HL-60 (cell line): ENCODE data around the gene MAFG.
"Not testable (repeated sequence)": the region's sequence is repeated elsewhere in the genome, so short reads cannot be mapped to it uniquely, and the experiment has no call there.

Source experiments
- DNase-seq, 2 experiments: peaks; one replicate each; pipeline ENCODE4 v3.0.0-alpha.2; 2010 to 2020; ENCODE audit warnings: low read depth in 1 of 2, low spot score in 1 of 2
- H3K27ac ChIP-seq: fragments of 250-450 bp; sonication (Bioruptor Pico); replicated peaks from 2 replicates; pipeline ENCODE4 v1.5.1; 2020; ENCODE audit warnings: mild to moderate bottlenecking, moderate library complexity
- H3K27me3 ChIP-seq: fragments of 250-450 bp; sonication (Bioruptor Pico); 2 replicates; pipeline ENCODE4 v1.5.1; 2021; ENCODE audit warnings: mild to moderate bottlenecking, moderate library complexity; ENCODE audit not compliant: insufficient read depth, poor library complexity, severe bottlenecking
- H3K4me3 ChIP-seq: replicated peaks from 2 replicates; pipeline ENCODE4 v1.5.1; 2011; ENCODE audit warnings: mild to moderate bottlenecking, control low read depth, low read length; ENCODE audit not compliant: insufficient read depth
- GABPA ChIP-seq: IDR thresholded peaks from 2 replicates; pipeline ENCODE4 v1.6.1; 2012; ENCODE audit warnings: low read depth
- POLR2AphosphoS5 ChIP-seq: IDR thresholded peaks from 2 replicates; pipeline ENCODE4 v1.6.1; 2012; ENCODE audit warnings: low read depth
- REST ChIP-seq: IDR thresholded peaks from 2 replicates; pipeline ENCODE4 v1.6.1; 2012; ENCODE audit warnings: low read depth; ENCODE audit not compliant: insufficient replicate concordance
- SPI1 ChIP-seq: IDR thresholded peaks from 2 replicates; pipeline ENCODE4 v1.6.1; 2012; ENCODE audit warnings: low read depth, mild to moderate bottlenecking, borderline replicate concordance
- TF ChIP-seq, protein P1 (sequence below): IDR thresholded peaks from one replicate; pipeline ENCODE4 v1.5.1; 2011; ENCODE audit warnings: low read length, control low read depth, inconsistent platforms; ENCODE audit not compliant: insufficient read depth

The MAFG gene

GRCh38 chr17:81921537-81921862 is 6.0 kb downstream of the MAFG start:
- no peak for DNase-seq
- TF ChIP-seq, protein P1, sequence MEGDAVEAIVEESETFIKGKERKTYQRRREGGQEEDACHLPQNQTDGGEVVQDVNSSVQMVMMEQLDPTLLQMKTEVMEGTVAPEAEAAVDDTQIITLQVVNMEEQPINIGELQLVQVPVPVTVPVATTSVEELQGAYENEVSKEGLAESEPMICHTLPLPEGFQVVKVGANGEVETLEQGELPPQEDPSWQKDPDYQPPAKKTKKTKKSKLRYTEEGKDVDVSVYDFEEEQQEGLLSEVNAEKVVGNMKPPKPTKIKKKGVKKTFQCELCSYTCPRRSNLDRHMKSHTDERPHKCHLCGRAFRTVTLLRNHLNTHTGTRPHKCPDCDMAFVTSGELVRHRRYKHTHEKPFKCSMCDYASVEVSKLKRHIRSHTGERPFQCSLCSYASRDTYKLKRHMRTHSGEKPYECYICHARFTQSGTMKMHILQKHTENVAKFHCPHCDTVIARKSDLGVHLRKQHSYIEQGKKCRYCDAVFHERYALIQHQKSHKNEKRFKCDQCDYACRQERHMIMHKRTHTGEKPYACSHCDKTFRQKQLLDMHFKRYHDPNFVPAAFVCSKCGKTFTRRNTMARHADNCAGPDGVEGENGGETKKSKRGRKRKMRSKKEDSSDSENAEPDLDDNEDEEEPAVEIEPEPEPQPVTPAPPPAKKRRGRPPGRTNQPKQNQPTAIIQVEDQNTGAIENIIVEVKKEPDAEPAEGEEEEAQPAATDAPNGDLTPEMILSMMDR: no peak
- no peak for TF ChIP-seq SPI1
- no peak for TF ChIP-seq POLR2AphosphoS5
- no peak for TF ChIP-seq GABPA
- no peak for TF ChIP-seq REST
- Histone ChIP-seq H3K27ac (peak overlapping the region; percentile 92), H3K4me3 (peak overlapping the region; percentile 60), H3K27me3 (no peaks in the 10 kb centered on the region)

DNA sequence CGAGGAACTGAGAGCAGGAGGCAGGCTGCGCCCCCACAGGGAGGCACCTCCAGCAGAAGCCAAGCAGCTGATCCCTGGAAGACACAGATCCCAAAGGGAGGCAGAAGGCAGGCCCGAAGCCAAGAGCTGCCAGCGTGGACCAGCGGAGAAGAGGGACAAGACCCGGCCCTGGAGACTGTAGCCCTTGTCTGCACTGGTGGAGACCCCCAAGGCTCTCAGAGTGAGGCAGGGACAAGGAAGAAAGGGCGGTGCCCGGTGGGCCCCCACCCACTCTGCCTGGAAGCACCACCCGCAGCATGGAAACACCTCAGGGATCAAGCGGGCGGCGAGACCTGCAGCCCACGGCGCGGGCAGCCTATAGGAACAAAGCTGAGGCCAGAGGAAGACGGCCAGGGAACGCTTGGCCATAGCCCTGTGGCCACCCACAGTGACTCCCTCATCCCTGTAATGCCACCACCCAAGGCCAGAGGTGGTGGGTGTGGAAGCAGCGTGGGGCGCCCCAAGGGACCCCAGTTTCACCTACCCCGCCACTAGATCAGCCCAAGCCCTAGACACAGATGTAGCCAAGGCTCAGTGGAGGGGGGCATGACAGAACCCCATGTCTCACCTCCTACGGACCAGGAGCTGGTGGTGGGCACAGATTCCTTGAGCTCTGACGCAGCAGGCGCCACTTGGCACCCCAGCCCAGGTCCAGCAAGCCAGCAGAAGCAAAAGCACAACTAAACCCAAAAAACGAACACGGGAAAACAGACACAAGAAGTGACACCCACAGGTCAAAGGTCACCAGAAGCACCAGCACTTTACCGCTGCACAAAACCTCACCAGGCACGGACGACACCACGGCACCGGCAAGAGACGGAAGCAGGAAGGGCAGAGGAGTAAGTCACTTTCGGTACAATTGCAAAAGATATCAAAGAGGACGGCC is 6.7 kb downstream of the MAFG start:
- TF ChIP-seq SPI1: no peak
- TF ChIP-seq, protein P1: no peak
- no peak for TF ChIP-seq REST
- TF ChIP-seq POLR2AphosphoS5: no peak; the same call in 1 of the 2 replicates
- TF ChIP-seq GABPA: no peak
- DNase-seq: peak; percentile 86 to 87

DNA sequence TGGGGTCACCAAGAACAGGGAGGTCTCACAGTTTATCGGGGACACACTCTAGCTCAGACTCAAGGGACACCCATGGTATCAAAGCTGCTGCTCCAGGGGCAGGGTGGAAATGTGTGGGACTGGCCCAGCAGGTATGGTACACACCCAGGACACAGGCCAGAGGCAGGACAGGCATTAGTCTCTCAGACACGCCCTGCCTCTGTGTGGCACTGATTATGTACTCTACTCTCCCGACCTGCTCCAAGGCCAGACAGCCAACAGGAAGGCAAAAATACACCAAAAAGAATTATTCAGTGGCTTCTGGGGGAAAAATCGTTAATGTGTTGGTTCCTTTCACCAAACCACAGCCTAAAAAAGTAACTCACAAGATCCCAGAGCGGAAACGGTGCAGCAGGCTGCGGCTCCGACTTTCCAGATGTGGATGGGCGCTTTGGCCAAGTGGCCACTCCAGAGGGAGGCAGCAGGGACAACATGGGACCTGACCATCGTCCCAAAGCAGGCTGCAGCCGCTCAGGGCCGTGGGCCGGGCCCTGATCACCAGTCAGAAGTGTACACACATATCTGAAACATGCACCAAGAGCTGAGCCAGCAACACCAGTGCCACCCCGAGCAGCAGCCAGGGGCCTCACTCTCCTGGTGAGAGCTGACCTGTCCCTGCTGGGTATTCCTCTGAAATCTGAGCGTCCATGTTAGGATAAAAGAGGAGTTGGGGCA is 8.5 kb downstream of the MAFG start:
- Histone ChIP-seq H3K4me3 (peak overlapping the region; percentile 53), H3K27ac (peak overlapping the region; percentile 92), H3K27me3 (no peaks in the 10 kb centered on the region)
- peak in 1 of 2 experiments; percentile 66 for DNase-seq
- TF ChIP-seq REST (no peak), SPI1 (no peak), POLR2AphosphoS5 (peak; percentile 54; the same call in 1 of the 2 replicates), GABPA (peak; percentile 70; the same call in 1 of the 2 replicates)
- TF ChIP-seq, protein P1: no peak

More for the DNA sequence above, 6.7 kb downstream of the MAFG start:
- Histone ChIP-seq H3K27ac (peak overlapping the region; percentile 92), H3K27me3 (no peaks in the 10 kb centered on the region), H3K4me3 (peak overlapping the region; percentile 43)

DNA sequence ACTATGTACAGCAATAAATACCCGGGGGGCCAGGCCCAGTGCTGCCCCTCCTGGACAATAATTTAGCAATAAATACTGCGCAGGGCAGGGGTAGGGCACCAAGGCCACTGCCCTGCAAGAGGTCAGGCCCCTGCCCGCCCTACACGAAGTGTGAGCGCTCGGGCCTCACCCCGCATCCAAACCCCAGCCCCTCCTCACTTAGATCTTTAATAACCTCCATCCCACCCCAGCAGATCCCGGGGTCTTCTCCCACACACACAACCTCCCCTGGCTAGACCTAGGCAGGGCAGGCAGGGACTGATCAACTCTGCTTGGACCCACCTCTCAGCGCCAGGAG is 9.2 kb downstream of the MAFG start:
- not testable (repeated sequence) for H3K27me3 ChIP-seq, DNase-seq
- H3K4me3 ChIP-seq: peak overlapping the region; percentile 53
- peak overlapping the region; percentile 92 for H3K27ac ChIP-seq
